Pancreas (tissue), 10 donors: ENCODE measurements around the gene IGSF1. TPM values are rescaled to one million over a fixed set of nuclear protein-coding genes. Genes with fewer than 3 reads are reported as not detected.

Experiments used
- ATAC-seq, 4 donors: fragments of 200-7000 bp; cut with Tn5 transposase; one replicate each; pipeline versions ENCODE4 v1.8.0 to v1.9.1; 2020; ENCODE audit warnings: mild to moderate bottlenecking in 4 of 4, moderate library complexity in 4 of 4
- DNase-seq, 6 donors: peaks; one replicate each; pipeline ENCODE4 v3.0.0-alpha.2; 2020
- FAIRE-seq: peaks from 2 replicates; lab custom pipeline; 2012; peaks lifted over from hg19 to GRCh38; lab: Jason Lieb, UNC
- H3K27ac ChIP-seq, 4 donors: fragments of 200-600 bp; sonication (generic); 1 replicate in 3 of 4; 2 replicates in 1 of 4; pipeline versions ENCODE4 v1.5.0 to v1.8.0; 2020
- H3K27me3 ChIP-seq, 4 donors: fragments of 200-600 bp; one replicate each; pipeline ENCODE4 v1.8.0; 2021
- H3K36me3 ChIP-seq, 3 donors: fragments of 200-600 bp; sonication (generic) in 1 of 3; one replicate each; pipeline versions ENCODE4 v1.5.0 to v1.8.0; 2020 to 2021
- H3K4me1 ChIP-seq, 3 donors: fragments of 200-600 bp; one replicate each; pipeline ENCODE4 v1.8.0; 2021
- H3K4me3 ChIP-seq, 4 donors: fragments of 200-600 bp; sonication (generic) in 2 of 4; one replicate each; pipeline versions ENCODE4 v1.5.0 to v1.8.0; 2020 to 2021
- H3K9me3 ChIP-seq, 4 donors: fragments of 200-600 bp; one replicate each; pipeline ENCODE4 v1.8.0; 2021
- CTCF ChIP-seq, 4 donors: fragments of 200-600 bp; sonication (generic) in 3 of 4; IDR thresholded peaks; one replicate each; pipeline versions ENCODE4 v1.5.0 to v1.8.0; 2021; ENCODE audit warnings: antibody characterized with exemption in 4 of 4
- WGBS, 2 donors: extraction: QIAGEN DNeasy Blood & Tissue Kit; methylation state at CpG; one replicate each; pipeline ENCODE4 v1.1.7; 2013; 5-methylcytosine and 5-hydroxymethylcytosine counted together
- intact Hi-C, 3 donors: fragments of 100-400 bp; cut with DNase I; formaldehyde crosslinking; loops; one replicate each; pipeline versions ENCODE4 v1.11.1 to v1.14.2; 2022
- polyA plus RNA-seq, 2 donors: library from polyadenylated mRNA; stranded (reverse); fragments of 200-250 nt; gene quantifications; one replicate each; pipeline ENCODE4 v1.2.3, GENCODE V29; 2013
- total RNA-seq, 6 donors: library from RNA; stranded (reverse); fragmentation: NEBNext Ultra II Directional in 4 of 6; extraction: Animal tissue kit (Norgen Biotek cat#: 25700) in 4 of 6; gene quantifications; one replicate each; pipeline versions ENCODE4 v1.2.1 to v1.2.4, GENCODE V29; 2021 to 2023
- donor health status: healthy with polysubstance abuse.
- donor health status: DM: no; HTN: no; CAD: no; lungs with moderate emphysema.
- donor health status: DM: no; HTN: no; CAD: no.
- donor health status: control.
- donor health status: control.
- donor health status: Bipolar disorder and iron deficiency.
- donor health status: DM: yes; HTN: yes; CAD: no.
- donor health status: DM: no; HTN: no; CAD: no.
- donor health status: DM: no; HTN: no; CAD: no.
- donor health status: DM: yes; HTN: yes; CAD: no.

The IGSF1 gene
- total and polyA plus RNA-seq, 8 donors = 0.38 to 2.0 (median 1.2) TPM

- no peak overlapping the region for H3K27ac ChIP-seq
- no peaks in the 10 kb centered on the region for H3K36me3 ChIP-seq
- TF ChIP-seq CTCF (IDR thresholded peaks at IDR 0.05) = no peak
- ATAC-seq (no peak), DNase-seq (no peak), FAIRE-seq (no peak)
- H3K4me1 ChIP-seq = no peaks in the 10 kb centered on the region
- no peaks in the 10 kb centered on the region for H3K9me3 ChIP-seq
- H3K27me3 ChIP-seq = no peaks in the 10 kb centered on the region
- intact Hi-C loops = no loop called here
- 57 to 78% methylated on average over 2 of the region's 2 CpGs for whole genome bisulfite sequencing, 2 donors
- no peak overlapping the region for H3K4me3 ChIP-seq
Observed at GRCh38 chrX:131239057-131239456, 50.0 kb downstream of the IGSF1 start.

- H3K4me3 ChIP-seq = no peak overlapping the region
- FAIRE-seq (no peak), ATAC-seq (no peak), DNase-seq (no peak)
- no peak overlapping the region for H3K27ac ChIP-seq
- H3K9me3 ChIP-seq = no peaks in the 10 kb centered on the region
- no peaks in the 10 kb centered on the region for H3K36me3 ChIP-seq
- whole genome bisulfite sequencing, 2 donors = 35 to 67% methylated on average over 2 of the region's 2 CpGs
- no peaks in the 10 kb centered on the region for H3K4me1 ChIP-seq
- intact Hi-C loops = no loop called here
- no peak for TF ChIP-seq CTCF (IDR thresholded peaks at IDR 0.05)
- no peaks in the 10 kb centered on the region for H3K27me3 ChIP-seq
Observed at GRCh38 chrX:131237363-131237762, 51.7 kb downstream of the IGSF1 start.

- no peak for ATAC-seq
Observed at GRCh38 chrX:131235768-131236545, 53.1 kb downstream of the IGSF1 start.

GRCh38 chrX:131227608-131228007 is 61.5 kb downstream of the IGSF1 start:
- H3K27me3 ChIP-seq = no peaks in the 10 kb centered on the region
- H3K9me3 ChIP-seq = no peaks in the 10 kb centered on the region
- intact Hi-C loops = no loop called here
- no peak for DNase-seq
- H3K36me3 ChIP-seq = no peaks in the 10 kb centered on the region
- no peaks in the 10 kb centered on the region for H3K4me1 ChIP-seq
- H3K27ac ChIP-seq = no peak overlapping the region
- ATAC-seq = no peak
- FAIRE-seq = no peak
- 40 to 41% methylated on average over 1 of the region's 1 CpG for WGBS, 2 donors
- H3K4me3 ChIP-seq = no peak overlapping the region
- no peak for TF ChIP-seq CTCF (IDR thresholded peaks at IDR 0.05)

More at GRCh38 chrX:131235768-131236545, 53.1 kb downstream of the IGSF1 start:
- no peak for DNase-seq
- intact Hi-C loops = no loop called here
- Histone ChIP-seq H3K9me3 (no peaks in the 10 kb centered on the region), H3K27ac (no peak overlapping the region), H3K27me3 (no peaks in the 10 kb centered on the region), H3K4me1 (no peaks in the 10 kb centered on the region), H3K4me3 (no peak overlapping the region), H3K36me3 (no peaks in the 10 kb centered on the region)
- no peak for FAIRE-seq
- WGBS, 2 donors = 57 to 80% methylated on average over 4 of the region's 4 CpGs
- TF ChIP-seq CTCF (IDR thresholded peaks at IDR 0.05) = no peak

- intact Hi-C loops = no loop called here
- no peak for TF ChIP-seq CTCF (IDR thresholded peaks at IDR 0.05)
- no peaks in the 10 kb centered on the region for H3K27me3 ChIP-seq
- H3K36me3 ChIP-seq = no peaks in the 10 kb centered on the region
- H3K27ac ChIP-seq = no peak overlapping the region
- DNase-seq (no peak), FAIRE-seq (no peak), ATAC-seq (no peak)
- H3K4me3 ChIP-seq = no peak overlapping the region
- H3K4me1 ChIP-seq = no peaks in the 10 kb centered on the region
- H3K9me3 ChIP-seq = no peaks in the 10 kb centered on the region
- WGBS, 2 donors = 89 to 90% methylated on average over 4 of the region's 4 CpGs
Observed at GRCh38 chrX:131226591-131226990, 62.5 kb downstream of the IGSF1 start.
